ENCODE measurements around the gene PHETA1.

Gene PHETA1

DNA sequence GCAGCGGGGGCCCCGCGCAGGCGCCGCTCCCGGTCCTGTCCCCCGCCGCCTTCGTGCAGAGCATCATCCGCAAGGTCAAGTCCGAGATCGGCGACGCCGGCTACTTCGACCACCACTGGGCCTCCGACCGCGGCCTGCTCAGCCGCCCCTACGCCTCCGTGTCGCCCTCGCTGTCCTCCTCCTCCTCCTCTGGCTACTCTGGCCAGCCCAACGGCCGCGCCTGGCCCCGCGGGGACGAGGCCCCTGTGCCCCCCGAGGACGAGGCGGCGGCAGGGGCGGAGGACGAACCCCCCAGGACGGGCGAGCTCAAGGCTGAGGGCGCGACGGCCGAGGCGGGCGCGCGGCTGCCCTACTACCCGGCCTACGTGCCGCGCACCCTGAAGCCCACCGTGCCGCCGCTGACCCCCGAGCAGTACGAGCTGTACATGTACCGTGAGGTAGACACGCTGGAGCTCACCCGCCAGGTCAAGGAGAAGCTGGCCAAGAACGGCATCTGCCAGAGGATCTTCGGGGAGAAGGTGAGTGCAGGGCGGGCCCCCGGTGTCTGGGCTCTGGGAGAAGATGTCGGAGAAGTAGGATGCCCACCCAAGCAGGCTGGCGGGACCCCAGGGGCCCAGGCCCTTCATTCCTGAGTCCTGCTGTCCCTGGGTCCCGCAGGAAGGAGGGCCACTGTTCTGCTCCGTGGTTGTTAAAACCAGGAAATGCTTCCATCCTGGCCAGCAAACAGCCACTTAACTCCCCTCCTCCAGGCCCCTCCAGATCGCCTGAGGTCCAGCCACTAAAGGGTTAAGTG lies 48.4 kb downstream of the PHETA1 start:
- no peak for DNase-seq (ENCODE audit: low read depth)

- no peak for DNase-seq (ENCODE audit: low read depth)
These were observed 49.2 kb downstream of the PHETA1 start for GRCh38 chr12:111319600-111320257.

DNA sequence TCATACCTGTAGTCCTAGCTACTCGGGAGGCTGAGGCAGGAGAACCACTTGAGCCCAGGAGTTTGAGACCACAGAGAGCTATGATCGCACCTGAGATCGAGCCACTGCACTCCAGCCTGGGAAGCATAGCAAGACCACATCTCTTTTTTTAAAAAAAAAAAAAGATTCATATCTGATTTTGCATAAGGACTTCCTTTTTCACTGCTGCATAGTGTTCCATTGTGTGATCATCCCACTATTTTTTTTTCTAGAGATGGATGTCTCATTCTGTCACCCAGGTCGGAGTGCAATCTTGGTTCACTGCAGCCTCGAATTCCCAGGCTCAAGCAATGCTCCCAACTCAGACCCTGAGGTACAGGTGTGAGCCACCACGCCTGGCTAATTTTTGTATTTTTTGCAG lies 50.4 kb downstream of the PHETA1 start:
- DNase-seq (ENCODE audit: low read depth) = no peak

DNA sequence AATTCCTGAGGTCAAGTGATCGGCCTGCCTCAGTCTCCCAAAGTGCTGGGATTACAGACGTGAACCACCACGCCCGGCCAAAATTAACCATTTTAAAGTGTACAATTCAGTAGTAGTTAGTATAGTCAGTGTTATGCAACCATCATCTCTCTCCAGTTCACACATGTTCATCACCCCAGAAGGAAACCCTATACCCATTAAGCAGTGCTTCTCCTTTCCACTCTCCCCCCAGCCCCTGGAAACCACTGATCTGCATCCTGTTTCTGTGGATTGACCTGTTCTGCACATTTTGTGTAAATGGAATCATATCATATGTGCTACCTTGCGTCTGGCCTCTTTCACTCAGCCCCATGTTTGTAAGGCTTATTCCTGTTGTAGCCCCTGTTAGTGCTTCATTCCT lies 52.2 kb downstream of the PHETA1 start:
- no peak for DNase-seq (ENCODE audit: low read depth)

DNA sequence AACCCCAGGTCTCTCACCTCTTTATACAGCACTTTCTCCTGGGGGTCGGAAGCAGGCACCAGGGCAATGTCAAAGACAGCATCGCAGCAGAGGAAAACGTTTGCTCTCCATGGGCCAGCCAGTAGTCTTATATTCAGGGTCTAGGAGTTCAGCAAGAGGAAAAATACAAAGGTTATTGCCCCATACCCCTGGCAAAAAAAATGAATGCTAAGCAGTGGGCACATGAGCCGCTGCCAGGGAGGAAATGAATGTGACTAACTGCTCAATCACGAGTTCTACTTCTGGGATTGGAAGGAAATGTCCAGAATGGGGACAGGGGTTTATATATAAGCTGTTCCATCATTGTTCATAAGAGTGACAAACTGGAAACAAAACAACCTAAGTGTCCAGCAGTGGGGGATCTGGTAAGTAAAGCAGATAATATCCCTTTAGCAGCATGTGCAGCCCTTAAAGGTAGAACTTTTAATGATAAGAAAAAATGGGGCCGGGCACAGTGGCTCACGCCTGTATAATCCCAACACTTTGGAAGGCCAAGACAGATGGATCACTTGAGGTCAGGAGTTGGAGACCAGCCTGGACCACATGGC lies 53.8 kb downstream of the PHETA1 start:
- DNase-seq (ENCODE audit: low read depth) = no peak

DNA sequence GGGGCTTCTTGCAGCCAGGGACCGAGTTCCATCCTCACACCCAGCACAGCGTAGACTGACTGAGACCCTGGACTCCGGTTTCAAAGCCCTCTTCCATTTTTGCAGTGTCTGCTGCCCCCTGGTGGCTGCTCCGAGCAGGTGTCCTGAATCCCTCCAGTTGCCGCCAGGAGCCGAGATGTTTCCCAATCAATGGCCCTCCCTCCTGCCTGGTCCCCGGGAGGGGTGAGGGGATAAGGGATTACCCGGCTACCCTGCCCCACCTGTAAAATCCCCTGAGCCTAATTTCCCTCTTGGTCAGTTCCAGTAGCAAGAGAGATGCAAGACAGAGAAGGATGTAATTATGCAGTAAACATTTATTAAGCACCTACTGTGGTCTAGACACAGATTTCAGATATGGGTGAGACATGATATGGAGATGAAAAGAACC lies 55.0 kb downstream of the PHETA1 start:
- DNase-seq (ENCODE audit: low read depth) = peak; percentile 59

DNA sequence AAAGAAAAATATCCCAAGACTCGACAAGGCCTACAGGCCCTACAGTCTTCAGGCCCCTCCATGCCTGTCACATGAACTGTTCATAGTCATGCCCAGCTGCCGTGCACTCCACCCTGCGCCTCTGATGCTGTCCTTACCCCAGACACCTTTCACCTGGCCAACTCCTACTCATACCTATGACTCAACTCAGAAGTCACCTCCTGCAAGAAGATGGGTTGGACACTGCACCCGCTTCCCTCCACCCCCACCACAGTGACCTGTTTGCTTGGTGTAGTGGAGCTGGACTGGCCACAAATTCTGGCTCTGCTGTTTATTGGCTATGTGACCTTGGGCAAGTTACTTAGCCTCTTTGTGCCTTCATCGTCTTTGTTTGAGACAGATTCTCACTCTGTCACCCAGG lies 56.2 kb downstream of the PHETA1 start:
- no peak for DNase-seq (ENCODE audit: low read depth)

- no peak for DNase-seq (ENCODE audit: low read depth)
These were observed 56.9 kb downstream of the PHETA1 start for GRCh38 chr12:111312016-111312415.

DNA sequence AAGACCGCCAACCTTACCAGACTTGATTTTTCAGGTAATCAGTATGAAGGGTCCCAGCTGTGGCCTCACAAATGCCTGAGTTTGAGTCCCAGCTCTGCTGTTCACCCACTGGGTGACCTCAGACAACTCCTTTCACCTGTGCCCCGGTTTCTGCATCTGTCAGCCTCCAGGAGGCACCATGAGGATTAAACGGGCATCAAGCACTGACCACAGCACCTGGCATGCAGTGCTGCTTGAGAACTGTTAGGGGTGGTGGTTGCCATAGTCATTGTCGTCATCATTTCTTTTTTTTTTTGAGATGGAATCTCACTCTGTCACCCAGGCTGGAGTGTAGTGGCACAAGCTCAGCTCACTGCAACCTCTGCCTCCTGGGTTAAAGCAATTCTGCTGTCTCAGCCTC lies 57.9 kb downstream of the PHETA1 start:
- no peak for DNase-seq (ENCODE audit: low read depth)

Data from iris pigment epithelial cell (primary cell).